ENCODE results near the gene TMEM44.
A peak's percentile ranks its signal among the peaks of the same experiment; 100 is the strongest.

The TMEM44 gene, protein sequence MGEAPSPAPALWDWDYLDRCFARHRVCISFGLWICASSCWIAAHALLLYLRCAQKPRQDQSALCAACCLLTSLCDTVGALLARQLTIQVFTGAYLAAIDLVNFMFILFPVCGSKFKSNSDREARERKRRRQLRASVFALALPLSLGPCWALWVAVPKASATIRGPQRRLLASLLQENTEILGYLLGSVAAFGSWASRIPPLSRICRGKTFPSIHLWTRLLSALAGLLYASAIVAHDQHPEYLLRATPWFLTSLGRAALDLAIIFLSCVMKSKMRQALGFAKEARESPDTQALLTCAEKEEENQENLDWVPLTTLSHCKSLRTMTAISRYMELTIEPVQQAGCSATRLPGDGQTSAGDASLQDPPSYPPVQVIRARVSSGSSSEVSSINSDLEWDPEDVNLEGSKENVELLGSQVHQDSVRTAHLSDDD

DNA sequence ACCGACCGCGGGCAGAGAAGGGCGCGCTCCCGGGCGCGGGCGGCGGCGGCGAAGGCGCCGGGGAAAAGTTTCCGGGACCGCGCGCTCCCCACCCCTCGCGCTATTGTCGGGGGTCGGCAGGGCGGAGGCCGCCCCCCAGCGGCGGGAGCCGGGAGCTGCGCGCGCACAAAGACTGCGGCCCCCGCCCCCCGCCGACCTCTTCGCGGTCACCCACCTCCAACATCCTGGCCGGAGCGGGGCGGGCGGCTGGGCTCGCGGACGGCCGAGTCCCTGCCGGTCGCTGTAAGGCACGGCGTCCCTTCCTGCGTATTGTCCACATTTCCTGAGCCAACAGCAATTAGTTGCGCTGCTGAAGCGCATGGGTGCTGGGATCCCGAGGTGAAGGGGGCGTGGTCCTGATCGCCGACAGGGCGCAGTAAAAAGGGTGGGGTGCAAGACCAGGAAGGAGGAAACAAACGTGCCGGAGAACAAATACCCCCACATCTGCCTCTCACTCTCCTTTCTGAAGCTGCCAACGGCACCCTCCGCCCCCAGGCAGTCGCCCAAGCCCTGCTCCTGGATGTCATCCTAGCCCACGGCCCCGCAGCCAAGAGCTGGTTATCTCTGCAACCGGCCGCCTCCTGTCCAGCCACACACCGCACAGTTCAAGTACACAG, at the start of gene TMEM44:
Gene TMEM44 (minus strand): TSS at position 71 of the 656 bp plus-strand sequence. CDS start 204 bp downstream, outside the sequence.
- DNase-seq: peak; percentile 92

DNA sequence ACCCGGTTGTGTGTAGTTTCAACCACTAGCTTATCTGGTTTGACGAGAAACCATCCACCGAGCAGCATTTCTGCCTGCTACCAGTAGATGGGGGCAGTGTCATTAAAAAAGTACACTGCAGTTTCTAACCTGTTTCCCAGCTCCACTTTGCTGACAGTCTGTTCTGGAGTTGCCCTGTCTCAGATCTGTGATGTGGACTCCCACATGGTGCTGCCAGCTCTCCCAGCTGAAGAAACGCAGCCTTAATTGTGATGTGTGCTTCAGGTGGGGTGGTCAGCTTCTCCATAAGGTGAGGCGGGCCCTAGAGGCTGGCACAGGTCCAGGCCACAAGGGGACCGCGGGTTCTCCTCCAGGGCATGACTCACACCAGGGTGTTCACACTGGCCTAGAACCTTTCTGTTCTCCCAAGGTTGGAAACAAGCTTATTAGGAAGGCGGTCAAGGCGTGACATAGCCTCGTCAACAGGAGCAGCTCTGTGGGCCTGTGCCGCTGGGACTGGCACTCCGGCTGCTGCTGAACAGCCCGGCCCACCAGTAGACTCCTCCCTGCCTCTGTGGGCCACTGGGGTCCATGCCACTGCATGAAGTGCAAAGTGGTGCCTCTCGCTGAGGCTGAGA, 49.6 kb upstream of the TMEM44 start:
- DNase-seq: peak; percentile 94

DNA sequence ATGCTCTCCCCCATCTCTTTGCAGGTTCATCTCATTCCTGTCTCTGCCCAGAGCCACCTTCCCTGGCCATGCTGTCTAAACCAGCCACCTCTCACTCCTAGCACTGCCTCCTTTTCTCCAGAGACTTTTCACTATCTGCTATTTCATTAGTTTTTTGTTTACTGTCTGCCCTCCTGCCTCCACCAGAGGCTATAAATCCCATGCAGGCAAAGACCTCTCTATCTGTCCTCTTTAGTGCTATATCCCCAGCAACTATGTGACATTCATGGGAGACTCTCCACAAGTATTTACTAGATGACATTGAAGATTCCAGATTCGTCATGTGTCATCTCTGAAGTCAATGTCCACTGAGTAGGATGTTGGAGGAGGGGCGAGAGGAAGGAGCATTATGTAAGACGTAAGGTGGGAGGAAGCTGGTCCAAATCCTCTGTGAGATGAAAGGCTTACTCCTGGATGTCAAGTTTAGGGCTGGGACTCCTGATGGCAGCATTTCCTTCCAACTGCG, 49.0 kb upstream of the TMEM44 start:
- DNase-seq: no peak

DNA sequence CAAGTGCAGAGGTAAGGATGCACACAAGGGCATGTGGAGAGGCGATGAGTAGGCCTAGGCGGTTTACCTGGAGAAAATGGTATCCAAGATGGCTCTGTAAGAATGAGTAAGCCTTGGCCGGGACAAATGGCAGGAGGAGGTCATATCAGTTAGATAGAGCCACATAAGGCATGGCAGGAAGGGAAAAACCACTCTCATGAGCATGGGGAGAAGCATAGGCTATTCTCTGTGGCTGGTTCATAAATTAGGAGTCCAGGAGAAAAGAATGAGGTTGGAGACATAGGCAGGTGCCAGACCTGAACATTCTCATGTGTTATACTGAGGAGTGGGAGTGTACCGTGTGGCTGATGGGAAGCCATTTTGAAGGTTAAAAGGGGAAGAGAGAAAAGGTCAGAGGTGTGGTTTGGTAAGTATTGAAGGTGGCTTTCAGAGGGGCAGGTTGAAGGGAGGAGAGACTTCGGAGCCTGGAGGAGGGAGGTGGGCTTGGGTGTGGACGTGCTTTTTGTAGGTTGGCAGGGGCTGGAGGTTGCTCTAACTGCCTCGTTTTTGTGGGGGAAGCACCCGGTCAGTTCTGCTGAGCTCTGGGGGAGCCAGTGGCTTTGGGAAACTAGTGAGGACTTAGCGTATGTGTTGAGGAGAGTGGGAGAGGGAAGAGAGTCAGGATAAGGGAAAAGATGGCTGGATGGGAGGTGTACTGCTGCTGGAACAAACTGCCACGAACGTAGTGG, 47.8 kb upstream of the TMEM44 start:
- DNase-seq: no peak

DNA sequence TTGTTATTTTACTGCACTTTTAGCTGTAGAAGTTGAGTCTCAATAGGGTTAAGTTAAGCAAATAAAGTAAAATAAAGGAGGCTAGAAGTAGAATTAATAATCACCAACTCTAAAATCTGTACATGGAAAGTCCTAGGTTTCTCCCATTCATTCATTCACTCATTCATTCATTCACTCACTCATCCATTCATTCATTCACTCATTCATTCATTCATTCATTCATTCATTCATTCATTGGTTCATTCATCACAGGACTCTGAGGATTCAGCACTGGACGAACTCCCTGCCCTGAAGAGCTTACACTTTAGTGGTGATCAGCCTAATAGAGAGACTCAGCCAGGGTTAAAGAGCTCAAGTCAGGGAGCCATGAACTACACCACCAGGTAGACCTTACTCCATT, 43.3 kb upstream of the TMEM44 start:
- DNase-seq: no peak

DNA sequence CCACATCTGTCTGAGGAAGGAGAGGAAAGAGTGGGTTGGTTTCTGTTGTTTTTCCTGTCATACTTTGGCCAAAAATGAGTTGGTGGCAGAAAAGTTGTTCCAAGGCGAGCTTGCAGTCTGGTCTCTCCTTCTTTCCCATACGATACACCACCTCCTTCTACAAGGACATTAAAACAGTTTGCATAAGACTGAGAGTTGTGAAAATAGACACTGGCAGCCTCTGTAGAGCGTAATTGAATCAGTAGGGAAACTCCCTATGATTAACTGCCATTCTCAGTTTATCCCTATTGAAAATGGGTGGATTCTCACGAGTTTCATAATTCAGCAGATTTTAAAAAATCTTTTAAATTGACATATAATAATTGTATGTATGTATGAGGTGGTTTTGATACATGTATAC, 42.5 kb upstream of the TMEM44 start:
- no peak for DNase-seq

DNA sequence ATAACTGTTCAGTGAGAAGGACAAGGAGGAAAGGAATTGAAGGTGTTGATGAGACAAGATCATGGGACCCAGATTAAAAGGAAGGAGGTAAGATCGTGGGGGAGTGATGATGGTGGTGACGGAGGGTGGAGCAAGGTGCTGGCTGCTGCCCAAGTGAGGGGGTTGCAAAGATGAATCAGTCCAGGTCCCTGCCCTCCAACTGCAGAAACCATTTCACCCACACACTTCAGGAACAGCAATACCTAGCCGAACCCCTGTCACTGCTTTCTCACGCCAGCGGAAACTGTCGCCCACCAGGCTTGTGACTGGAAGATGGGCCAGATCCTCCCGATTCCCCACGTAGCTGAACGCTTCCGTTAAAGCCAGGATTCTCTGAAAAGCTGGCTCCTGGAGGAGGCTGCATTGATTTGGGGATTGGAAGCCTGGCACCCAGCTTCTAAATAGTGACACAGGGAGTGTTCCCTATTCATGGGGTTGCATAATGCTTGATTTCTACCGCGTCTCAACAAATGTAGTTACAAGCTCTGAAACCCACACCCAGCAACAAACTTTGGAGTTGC, 41.9 kb upstream of the TMEM44 start:
- DNase-seq: no peak

DNA sequence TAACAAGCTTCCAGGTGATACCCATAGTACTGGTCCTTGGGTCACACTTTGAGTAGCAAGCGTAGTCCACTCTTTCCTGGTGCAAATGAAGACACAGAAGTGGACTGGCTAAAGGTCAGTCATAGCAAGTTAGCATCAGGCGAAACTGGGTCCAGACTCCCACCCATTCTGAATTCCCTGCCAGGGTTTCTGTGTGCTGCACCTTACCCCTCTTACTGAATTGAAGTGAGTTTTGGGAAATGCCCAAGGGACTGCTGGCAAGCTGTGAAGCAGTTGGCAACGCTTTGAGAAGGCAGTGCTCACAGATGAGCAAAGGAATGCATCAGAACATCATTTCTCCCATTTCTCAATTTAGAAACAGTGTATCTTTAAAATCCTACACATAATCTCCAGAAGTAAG, 40.5 kb upstream of the TMEM44 start:
- no peak for DNase-seq

DNA sequence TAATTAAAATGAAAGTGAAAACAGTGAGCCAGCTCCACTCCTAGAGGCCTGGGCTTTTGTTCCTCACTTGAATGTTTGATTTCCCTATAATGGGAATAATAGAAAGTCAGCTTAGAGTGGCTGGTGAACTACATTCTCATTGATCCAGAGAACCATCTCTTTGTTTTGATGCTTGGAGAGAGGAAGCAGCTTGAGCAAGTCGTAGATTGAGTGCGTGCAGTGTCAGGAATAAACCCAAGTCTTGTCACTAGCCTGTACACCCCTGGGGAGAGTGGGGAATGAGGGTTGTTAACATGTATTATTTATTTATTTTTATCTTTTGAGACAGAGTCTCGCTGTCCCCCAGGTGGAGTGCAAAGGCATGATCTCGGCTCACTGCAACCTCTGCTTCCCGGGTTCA, 39.7 kb upstream of the TMEM44 start:
- no peak for DNase-seq

DNA sequence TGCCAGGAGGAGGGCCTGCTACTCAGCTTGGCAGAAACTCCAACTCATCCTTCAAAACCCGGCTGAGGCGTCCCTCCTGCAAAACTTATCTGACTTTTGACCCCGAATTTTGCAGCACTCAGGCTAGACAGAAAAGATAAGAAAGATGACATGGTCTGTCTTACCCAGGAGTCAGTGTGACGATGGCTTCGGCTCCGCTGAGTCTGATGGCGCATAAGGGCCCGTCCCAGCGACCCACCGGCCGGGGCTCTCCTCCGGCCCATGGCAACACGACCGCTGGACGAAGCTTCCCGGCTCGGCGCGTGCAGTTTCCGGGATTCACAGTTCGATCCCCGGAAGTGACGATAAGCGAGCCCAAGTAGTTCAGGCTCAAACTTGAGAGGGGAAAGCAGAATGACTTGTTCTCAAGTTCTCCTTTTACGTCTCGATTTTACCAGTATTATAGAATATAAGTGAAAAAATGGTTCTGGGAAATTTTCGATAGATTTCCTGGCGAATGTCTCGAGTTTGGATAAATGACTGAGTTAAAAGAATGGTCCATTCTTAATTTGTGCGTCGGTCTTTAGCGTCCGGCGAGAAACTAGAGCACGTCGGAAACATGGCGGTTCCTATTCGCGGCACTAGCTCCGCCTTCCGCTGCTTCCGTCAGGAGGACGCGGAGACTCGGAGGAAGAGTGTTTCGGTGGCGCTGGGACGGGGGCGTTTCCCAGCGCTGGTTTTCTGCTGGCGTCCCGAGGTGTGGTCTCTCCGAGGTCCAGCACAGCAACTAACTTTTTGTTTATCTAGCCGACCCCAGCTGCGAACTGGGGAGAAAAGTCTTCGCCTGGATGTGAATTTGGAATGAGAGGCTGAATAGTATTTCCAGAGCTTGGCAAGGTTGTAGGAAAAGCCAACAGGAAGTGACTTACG, 38.9 kb upstream of the TMEM44 start, which contains the start of gene LSG1:
Gene LSG1 (minus strand): TSS at position 292 of the 909 bp plus-strand sequence. CDS start 29 bp downstream, at position 263.
- peak; percentile 98 for DNase-seq

DNA sequence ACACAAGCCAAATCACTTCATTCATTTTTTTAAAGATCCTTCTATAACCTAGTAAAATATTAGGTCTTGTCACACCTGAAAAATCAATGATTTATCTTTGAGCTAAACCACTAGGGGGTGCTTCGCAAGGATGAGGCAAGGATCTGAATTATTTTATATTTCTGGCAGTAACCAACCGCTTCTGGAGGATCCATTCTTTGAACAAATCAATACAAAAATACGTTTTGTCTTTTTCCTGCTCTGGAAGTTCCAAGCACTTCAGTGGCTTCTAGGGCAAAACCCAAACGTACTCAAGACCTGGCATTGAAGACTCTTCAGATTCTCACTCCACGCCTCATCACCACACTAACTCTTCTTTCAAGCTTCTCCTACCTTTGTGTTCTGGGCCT, 38.3 kb upstream of the TMEM44 start:
- peak; percentile 68 for DNase-seq

DNA sequence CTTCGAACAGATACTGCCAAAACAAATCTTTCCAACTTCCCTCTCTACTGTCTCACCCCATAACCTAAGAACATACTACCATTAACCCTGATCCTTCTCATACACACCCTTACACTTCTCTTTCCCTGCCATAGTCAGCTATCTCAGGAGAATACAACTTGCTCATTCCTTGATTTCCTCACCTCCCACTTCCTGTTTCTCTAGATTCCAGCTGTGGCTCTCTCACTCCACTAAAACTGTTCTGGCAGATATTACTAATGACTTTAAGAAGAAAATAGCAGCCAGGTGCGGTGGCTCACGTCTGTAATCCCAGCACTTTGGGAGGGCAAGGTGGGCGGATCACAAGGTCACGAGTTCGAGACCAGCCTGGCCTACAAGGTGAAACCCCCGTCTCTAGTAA, 34.1 kb upstream of the TMEM44 start:
- no peak for DNase-seq

DNA sequence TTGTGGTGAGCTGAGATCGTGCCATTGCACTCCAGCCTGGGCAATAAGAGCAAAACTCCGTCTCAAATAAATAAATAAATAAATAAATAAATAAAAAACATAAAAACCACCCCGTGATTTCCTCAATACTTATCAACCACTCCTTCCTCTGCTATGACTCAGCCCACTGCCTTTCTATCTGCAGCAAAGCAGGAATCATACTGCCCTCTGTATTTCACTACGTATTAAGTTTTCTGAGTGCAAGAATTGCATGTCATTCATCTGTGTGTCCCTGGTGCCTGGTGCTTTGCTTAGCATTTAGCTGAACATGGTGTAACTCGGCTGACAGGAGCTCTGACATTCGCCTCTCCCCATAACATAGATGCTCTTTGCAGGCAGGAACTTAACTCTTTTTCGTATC, 31.6 kb upstream of the TMEM44 start:
- DNase-seq: peak; percentile 85

DNA sequence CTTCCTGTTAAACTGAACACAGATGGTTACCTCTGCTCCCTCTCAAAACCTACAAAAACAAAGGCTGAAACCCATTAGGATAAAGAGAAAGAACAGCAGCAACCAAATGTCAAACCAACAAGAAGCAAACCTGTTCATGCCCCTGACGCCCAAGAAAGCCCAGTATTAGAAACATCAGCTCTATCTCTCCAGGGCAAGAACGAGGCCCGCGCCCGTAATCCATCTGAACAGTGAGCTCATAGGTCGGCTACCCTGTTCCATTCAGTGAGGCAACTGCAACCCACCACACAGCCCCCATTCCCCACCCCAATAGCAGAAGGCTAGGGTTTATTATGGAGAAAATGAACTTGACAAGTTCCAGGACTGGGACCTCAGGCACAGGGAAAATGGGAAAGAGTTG, 28.7 kb upstream of the TMEM44 start:
- DNase-seq: peak; percentile 32

DNA sequence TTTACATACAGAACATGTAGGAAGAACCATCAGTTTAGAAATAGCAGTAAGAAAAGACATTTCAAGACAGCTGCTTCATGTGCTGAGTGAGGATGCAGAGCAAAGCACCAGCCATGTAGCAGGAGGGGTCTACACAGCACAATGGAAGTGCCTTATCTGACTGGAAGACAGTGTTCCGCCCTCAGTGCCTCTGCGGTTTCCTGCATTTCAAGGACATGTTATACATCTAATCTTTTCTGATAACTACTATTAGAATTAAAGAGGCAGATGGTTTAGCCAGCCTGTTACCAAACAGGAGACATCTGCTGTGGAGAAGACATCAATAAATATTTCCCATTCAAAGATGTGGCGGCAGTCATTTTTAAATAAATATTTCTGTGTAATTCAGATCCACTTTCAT, 28.2 kb upstream of the TMEM44 start:
- peak; percentile 94 for DNase-seq

DNA sequence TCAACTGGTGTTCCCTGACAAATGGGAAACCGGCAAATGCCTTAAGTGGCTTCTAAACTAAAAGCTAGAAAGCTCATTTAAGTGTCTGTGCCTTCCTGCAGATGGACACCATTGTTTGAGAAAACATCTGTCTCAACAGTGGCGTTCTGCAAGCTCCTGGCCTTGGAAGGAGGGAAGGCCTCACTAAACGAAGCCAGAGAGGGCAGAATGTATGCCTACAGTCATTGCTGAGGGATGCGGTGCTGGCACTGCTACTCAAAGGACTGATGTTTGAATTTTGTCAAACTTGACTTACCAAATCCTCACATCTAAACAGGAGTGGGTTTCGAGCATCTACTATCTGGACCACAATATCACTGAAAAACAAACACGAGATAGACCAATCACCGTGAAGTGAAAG, 26.6 kb upstream of the TMEM44 start:
- no peak for DNase-seq

DNA sequence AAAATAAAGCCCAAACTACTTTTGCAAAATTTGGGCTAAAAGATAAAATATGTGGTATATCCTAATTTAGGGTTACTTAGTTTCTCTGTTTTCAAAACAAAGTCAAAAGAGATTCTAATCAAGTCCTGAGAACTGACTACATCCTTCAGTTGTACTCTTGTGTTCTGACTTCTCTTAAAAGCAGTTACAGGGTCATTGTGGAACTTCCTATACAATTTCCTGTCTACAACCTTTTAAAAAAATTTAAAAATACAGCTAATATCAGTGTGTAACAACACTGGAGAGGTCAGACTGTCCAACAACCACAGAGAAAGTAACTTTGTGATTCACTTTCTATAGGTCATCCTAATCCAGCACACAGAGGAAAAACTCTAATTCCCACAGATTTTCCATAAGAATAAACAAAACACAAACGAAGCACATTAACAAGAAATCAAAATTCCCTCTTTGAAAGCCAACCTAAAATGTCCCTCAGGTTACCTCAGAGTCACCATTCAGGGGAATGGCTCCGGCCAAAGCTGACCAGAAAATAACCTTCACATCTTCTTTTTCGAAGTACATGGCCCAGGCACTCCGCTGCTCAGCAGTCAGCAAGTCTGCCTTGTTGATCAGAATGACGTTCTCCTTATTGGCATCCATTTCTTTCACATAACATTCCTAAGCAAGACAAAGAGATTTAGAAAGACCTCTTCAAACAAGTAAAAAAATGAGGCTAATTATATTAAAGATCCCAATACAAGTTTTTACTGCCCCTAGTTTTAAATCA, 25.4 kb upstream of the TMEM44 start:
- peak; percentile 39 for DNase-seq

DNA sequence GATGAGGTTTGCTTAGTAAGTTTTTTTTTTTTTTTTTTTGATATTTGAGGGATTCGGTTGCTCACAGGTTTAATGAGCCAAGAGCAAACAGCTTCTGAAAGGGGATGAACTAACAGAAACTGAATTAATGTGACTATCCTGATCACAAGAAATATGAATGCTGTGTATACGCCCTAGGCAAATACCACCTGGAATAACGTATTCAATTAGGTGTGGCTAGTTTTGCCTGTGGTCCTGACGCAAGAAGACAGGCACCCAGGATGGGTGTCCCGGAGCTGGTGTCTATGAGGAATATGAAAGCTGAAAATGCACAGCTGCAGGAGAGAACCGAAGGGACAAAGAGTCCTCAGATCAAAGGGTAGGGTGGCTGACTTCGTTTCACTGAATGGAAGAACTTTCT, 24.2 kb upstream of the TMEM44 start:
- no peak for DNase-seq

DNA sequence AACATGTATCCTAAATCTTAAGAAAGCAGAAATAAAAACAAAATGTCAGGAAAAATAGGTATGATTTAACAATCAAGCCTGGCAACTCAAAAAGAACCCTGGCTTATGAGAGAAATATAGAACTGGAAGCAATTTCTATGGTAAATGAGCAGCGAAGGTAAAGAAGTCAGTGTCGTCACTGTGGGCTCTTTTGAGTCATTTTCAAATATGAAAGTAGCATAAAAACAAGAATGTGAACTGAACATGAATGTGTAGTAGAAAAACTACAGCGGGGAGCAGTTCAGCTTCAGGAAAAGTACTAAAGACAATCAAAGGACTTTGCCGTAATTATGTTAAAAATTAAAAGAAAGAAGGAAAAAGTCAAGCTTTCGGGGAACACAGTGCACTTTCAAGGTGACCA, 21.2 kb upstream of the TMEM44 start:
- DNase-seq: no peak

DNA sequence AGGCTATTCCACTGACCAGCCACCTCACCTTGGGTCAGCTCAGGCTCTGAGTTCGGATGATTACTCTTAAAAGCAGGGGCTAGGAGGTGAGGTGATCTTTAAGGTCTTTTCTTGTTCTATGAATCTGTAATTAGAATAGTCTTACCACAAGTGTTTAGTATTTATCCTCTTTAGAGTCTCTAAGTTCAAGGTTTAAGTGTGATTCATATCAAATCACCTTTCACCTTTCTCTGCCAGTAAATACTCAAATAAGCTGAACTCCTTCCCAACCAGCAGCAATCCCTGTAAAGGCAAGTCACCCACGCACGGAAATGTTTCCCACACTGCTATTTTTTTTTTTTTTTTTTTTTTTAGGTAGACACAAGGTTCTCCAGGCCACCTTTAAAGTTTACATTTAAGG, 14.5 kb upstream of the TMEM44 start:
- DNase-seq: no peak

DNA sequence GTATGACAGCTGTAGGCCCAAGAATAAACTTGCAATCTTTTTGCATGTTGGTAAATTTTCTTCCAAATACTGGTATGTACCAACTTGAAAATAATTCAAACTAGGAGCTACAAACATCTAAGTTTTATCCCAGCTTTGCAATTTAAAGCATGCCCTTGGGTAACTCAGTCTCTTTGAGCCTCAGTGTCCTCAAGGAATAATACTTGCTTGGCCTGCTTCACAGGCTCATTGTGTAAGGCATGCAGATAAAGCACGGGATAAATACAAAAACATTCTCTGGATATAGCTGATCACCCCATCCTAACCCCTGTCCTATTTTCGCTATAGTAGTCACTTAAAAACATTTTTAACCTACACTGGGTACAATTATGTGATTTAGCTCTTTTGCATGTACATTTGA, 9.6 kb upstream of the TMEM44 start:
- DNase-seq: no peak
